NCI-H1930 (cell line): ENCODE measurements around the gene PHACTR3.

Source experiments
- DNase-seq, 2 experiments: peaks; one replicate each; lab custom pipeline; 2025; lab: John Stamatoyannopoulos, UW

The PHACTR3 gene

DNA sequence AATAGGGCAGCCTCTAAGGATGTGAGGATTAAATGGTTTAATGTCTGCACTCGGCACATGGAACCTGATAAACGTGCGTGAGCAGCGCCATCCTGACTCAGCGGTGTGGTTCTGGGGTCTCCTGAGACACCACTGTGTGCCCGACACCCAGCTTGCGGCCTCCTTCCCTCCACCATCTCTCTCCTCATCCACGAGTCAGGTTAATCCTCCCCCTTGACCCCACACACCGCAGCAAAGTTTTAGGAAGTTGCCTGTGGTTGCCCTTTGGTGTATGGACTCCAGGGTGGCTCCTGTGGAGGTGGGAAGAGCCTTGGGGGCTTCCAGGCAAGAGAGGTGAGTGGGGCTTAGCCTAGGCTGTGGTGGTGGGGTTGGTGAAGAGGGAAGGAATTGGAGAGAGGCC, 68.2 kb downstream of the PHACTR3 start:
- DNase-seq = no peak

GRCh38 chr20:59673288-59673997, 69.1 kb downstream of the PHACTR3 start:
- no peak for DNase-seq

DNA sequence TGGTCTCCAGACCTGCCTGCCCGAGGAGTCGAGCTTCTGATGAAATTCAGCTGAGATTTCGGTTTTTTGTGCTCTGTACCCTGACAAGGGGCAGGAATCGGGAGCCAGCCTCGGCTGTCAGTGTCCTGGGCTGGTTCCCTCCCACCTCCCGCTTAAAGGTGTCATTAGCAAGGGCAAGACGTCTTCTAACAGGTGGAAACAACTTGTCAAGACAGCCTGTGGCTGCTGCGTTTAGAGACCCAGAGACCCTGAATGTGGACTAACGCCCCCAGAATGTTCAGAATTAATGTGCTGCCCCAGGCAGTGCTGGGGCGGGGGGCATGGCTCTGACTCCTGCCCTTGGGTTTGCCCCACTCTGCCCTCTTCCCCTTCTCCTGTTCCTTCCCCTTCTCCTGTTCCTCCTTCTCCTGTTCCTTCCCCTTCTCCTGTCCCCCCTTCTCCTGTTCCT, 69.7 kb downstream of the PHACTR3 start:
- DNase-seq = no peak

GRCh38 chr20:59676126-59676850, 71.9 kb downstream of the PHACTR3 start:
- no peak for DNase-seq

DNA sequence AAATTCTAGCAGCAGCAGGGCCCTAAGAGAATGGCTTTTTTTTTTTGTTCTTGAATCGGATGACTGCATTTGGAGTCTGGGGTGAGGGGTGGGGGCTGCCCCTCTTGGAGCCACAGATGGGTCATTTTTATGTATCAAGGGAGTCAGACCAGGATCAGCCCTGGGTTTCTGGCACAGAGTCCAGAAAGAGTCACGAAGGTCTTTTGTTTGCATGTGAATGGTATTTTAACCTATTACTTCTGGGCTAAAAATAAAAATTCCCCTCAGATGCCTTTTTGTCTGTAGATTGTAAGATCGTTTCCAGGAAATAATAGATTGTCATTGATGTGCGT, 72.5 kb downstream of the PHACTR3 start:
- DNase-seq = no peak

GRCh38 chr20:59677586-59677985, 73.2 kb downstream of the PHACTR3 start:
- DNase-seq = no peak

DNA sequence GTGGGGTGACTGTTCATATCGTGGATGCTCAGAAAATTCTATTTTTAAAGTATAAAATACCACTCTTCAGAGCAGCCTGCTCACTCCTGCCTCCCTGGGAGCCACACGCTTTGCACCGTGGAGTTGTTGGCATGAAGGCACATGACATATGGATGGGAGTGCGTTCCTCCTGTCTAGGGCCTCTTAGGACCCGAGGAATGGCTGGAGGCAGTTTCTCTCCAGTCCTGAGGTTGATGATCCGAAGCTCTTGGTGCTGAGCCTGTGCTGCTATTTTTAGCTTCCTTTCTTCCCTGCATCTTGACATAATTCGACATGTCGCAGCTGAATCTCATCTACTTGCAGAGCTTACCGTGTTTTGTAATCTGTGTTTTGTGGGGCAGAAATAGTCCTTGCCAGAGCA, 73.9 kb downstream of the PHACTR3 start:
- no peak for DNase-seq

DNA sequence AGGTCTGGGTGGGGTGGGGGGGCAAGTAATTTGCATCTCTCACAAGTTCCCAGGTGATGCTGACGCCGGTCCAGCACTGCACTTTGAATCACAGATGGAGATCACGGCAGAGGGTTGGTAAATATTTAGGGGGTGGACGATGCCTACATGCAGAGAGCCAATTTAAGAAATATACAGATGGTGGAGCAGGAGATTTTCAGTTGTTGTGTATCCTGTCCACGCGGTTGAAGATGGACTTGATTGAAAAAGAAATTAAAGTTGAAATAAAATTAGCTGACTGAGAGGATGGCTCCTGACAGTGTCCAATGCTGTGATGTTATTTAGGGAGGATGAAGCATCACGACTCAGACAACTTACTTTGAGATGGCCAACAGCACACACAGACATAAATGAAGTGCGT, 74.6 kb downstream of the PHACTR3 start:
- DNase-seq = no peak

GRCh38 chr20:59680148-59680650, 75.9 kb downstream of the PHACTR3 start:
- no peak for DNase-seq

- DNase-seq = no peak
These were observed 76.5 kb downstream of the PHACTR3 start for GRCh38 chr20:59680852-59681251.

- DNase-seq = no peak
These were observed 78.3 kb downstream of the PHACTR3 start for GRCh38 chr20:59682603-59683002.

- DNase-seq = no peak
These were observed 78.8 kb downstream of the PHACTR3 start for GRCh38 chr20:59683181-59683580.

DNA sequence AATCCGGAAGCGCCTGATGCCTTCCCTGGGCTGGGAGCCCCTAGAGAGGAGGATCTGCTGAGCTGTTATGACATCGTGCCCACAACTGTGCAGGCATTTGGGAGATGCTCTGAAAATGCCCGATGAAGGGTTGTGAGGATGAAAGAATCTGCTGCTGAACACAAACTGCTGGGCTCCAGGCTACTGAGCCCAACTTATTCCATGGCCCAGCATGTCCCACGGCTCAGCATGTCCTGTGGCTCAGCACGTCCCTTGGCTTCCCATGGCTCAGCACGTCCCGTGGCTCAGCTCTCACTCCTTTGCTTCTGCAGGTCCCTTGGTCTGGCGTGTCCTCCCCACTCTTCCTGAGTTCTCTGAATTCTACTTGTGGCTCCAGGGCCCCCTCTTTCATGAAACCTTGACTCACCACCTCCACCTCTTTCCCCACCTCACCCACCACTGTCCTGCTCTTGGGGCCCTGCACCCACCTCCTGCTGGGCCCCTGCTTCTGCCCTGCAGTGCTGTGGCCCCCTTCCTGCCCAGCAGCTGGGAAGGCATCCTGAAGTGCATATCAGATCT, 80.4 kb downstream of the PHACTR3 start:
- no peak for DNase-seq

- DNase-seq = no peak
These were observed 82.3 kb downstream of the PHACTR3 start for GRCh38 chr20:59686404-59687346.

GRCh38 chr20:59688356-59688755, 84.0 kb downstream of the PHACTR3 start:
- no peak for DNase-seq

- no peak for DNase-seq
These were observed 84.7 kb downstream of the PHACTR3 start for GRCh38 chr20:59688999-59689398.

GRCh38 chr20:59690101-59690500, 85.8 kb downstream of the PHACTR3 start:
- no peak for DNase-seq

- no peak for DNase-seq
These were observed 86.6 kb downstream of the PHACTR3 start for GRCh38 chr20:59690976-59691375.

- no peak for DNase-seq
These were observed 87.8 kb downstream of the PHACTR3 start for GRCh38 chr20:59692139-59692538.

DNA sequence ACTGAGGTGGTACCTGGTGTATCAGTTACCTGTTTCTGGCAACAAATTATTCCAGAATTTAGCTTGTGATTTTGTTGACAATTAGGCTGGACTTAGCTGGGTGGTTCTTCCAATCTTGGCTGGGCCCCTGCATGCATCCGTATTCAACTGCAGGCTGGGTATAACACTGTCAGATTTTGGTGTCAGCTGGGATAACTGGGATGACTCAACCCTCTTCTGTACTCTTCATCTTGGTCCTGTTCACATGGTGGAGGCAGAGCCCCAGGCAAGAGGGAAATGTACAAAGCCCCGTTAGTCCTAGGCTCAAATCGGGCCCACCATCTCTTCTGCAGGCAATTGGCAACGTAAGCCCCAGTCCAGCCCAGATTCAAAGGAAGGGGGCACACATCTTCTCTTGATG, 89.2 kb downstream of the PHACTR3 start:
- DNase-seq = no peak

GRCh38 chr20:59696476-59696875, 92.1 kb downstream of the PHACTR3 start:
- DNase-seq = no peak

DNA sequence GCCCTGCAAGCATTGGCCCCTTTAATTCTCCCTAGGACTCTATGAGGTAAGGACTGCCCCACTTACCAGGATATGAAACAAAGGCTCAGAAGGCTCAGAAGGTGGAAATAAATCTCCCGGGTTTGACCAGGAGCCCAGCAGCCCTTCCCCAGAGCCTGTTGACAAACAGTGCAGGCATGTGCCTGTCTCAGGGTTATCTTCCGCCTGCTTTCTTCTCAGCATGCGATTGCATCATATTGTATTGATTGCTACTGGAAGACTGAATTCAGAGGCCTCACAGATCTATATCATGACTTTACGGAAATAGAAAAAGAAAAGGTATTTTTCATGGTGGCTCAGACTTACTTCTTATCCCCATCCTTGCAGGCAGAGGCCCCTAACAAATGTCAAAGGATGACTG, 92.7 kb downstream of the PHACTR3 start:
- DNase-seq = no peak
